HG02973 (cell line): ENCODE measurements around the gene TGM3.

ENCODE experiments used
- ATAC-seq: cut with Tn5 transposase; IDR thresholded peaks from one replicate; pipeline ENCODE4 v1.9.1; 2021; ENCODE audit warnings: moderate library complexity; ENCODE audit not compliant: unreplicated experiment

The TGM3 gene

GRCh38 chr20:2305029-2305428 lies 9.2 kb downstream of the TGM3 start:
- ATAC-seq: no peak

GRCh38 chr20:2305479-2305878 lies 9.7 kb downstream of the TGM3 start:
- ATAC-seq: no peak

GRCh38 chr20:2305946-2306345 lies 10.1 kb downstream of the TGM3 start:
- ATAC-seq: no peak

- ATAC-seq: no peak
Observed at GRCh38 chr20:2307136-2307535, 11.3 kb downstream of the TGM3 start.

GRCh38 chr20:2311329-2311728 lies 15.5 kb downstream of the TGM3 start:
- no peak for ATAC-seq

- ATAC-seq: no peak
Observed at GRCh38 chr20:2312876-2313275, 17.1 kb downstream of the TGM3 start.

GRCh38 chr20:2313316-2313715 lies 17.5 kb downstream of the TGM3 start:
- ATAC-seq: no peak

- no peak for ATAC-seq
Observed at GRCh38 chr20:2314759-2315439, 19.1 kb downstream of the TGM3 start.

- no peak for ATAC-seq
Observed at GRCh38 chr20:2315440-2315778, 19.6 kb downstream of the TGM3 start.

- ATAC-seq: no peak
Observed at GRCh38 chr20:2316847-2317495, 21.2 kb downstream of the TGM3 start.

- ATAC-seq: no peak
Observed at GRCh38 chr20:2320813-2321658, 25.2 kb downstream of the TGM3 start.

- ATAC-seq: no peak
Observed at GRCh38 chr20:2323051-2323450, 27.2 kb downstream of the TGM3 start.

- ATAC-seq: no peak
Observed at GRCh38 chr20:2326046-2326445, 30.2 kb downstream of the TGM3 start.

GRCh38 chr20:2327620-2328555 lies 32.1 kb downstream of the TGM3 start:
- ATAC-seq: no peak

- no peak for ATAC-seq
Observed at GRCh38 chr20:2329286-2329685, 33.5 kb downstream of the TGM3 start.

GRCh38 chr20:2330090-2330695 lies 34.4 kb downstream of the TGM3 start:
- no peak for ATAC-seq

- ATAC-seq: no peak
Observed at GRCh38 chr20:2331106-2331505, 35.3 kb downstream of the TGM3 start.

- no peak for ATAC-seq
Observed at GRCh38 chr20:2331901-2332565, 36.2 kb downstream of the TGM3 start.

- ATAC-seq: no peak
Observed at GRCh38 chr20:2332711-2333110, 36.9 kb downstream of the TGM3 start.

GRCh38 chr20:2333821-2334220 lies 38.0 kb downstream of the TGM3 start:
- ATAC-seq: no peak
